B cell (primary cell): ENCODE data around the gene SLC35E1. TPM values are rescaled to one million over a fixed set of nuclear protein-coding genes. Genes with fewer than 3 reads are reported as not detected.

Experiments used
- ATAC-seq: fragments of 200-7000 bp; cut with Tn5 transposase; one replicate; pipeline ENCODE4 v1.10.0; 2021; ENCODE audit warnings: low read depth, mild to moderate bottlenecking, moderate number of reproducible peaks, moderate library complexity
- CTCF ChIA-PET: fragments of 350-600 bp; sonication (Branson Sonifier 250); formaldehyde crosslinking; loops from one replicate; lab custom pipeline; 2021; ENCODE audit warnings: antibody characterized with exemption, inconsistent platforms; lab: Charles Lee
- POLR2A ChIA-PET: fragments of 350-600 bp; sonication (Branson Sonifier 250); formaldehyde crosslinking; loops from one replicate; lab custom pipeline; 2021; ENCODE audit warnings: antibody characterized with exemption; lab: Charles Lee
- DNase-seq: peaks from one replicate; pipeline ENCODE4 v3.0.0; 2013
- H2AFZ ChIP-seq: 2 replicates; pipeline ENCODE4 v1.6.1; 2012; ENCODE audit warnings: mild to moderate bottlenecking, low read depth, low read length; ENCODE audit not compliant: insufficient read depth, poor library complexity, severe bottlenecking
- H3K27ac ChIP-seq, 2 donors: 1 replicate in 1 of 2; 2 replicates in 1 of 2; pipeline ENCODE4 v1.5.1; 2012 to 2013; ENCODE audit warnings: low read length in 2 of 2, mild to moderate bottlenecking in 2 of 2, moderate library complexity in 1 of 2
- H3K27me3 ChIP-seq, 4 experiments: fragments of 200-600 bp in 1 of 4; sonication (generic) in 1 of 4; replicated peaks in 1 of 4; 1 replicate in 2 of 4; 2 replicates in 2 of 4; pipeline versions ENCODE4 v1.6.1 to v1.7.0; 2013 to 2016; ENCODE audit warnings: low read length in 3 of 4, mild to moderate bottlenecking in 2 of 4, mixed read lengths in 1 of 4, moderate library complexity in 1 of 4; ENCODE audit not compliant: insufficient read depth in 4 of 4, control insufficient read depth in 3 of 4; ENCODE audit errors: control extremely low read depth in 1 of 4
- H3K36me3 ChIP-seq, 2 experiments: replicated peaks in 1 of 2; 1 replicate in 1 of 2; 2 replicates in 1 of 2; pipeline versions ENCODE4 v1.6.1 to v1.7.1; 2013; ENCODE audit warnings: low read length in 1 of 2; ENCODE audit not compliant: insufficient read depth in 2 of 2, control insufficient read depth in 1 of 2; ENCODE audit errors: control extremely low read depth in 1 of 2, extremely low read depth in 1 of 2
- H3K4me1 ChIP-seq, 2 donors: fragments of 200-600 bp in 1 of 2; sonication (generic) in 1 of 2; 1 replicate in 1 of 2; 2 replicates in 1 of 2; pipeline versions ENCODE4 v1.5.1 to v1.6.1; 2013 to 2017; ENCODE audit warnings: low read length in 2 of 2; ENCODE audit not compliant: control insufficient read depth in 2 of 2, insufficient read depth in 2 of 2
- H3K4me2 ChIP-seq: replicated peaks from 2 replicates; pipeline ENCODE3; 2012; ENCODE audit warnings: mild to moderate bottlenecking, low read depth, low read length; ENCODE audit not compliant: poor library complexity, severe bottlenecking
- H3K4me3 ChIP-seq, 5 experiments: fragments of 200-600 bp in 1 of 5; sonication (generic) in 1 of 5; 1 replicate in 3 of 5; 2 replicates in 2 of 5; pipeline versions ENCODE4 v1.5.1 to v1.7.0; 2011 to 2016; ENCODE audit warnings: low read length in 4 of 5, mild to moderate bottlenecking in 4 of 5, low read depth in 2 of 5, control low read depth in 1 of 5, moderate library complexity in 1 of 5; ENCODE audit not compliant: insufficient read depth in 1 of 5; ENCODE audit errors: control extremely low read depth in 1 of 5, extremely low read depth in 1 of 5
- H3K79me2 ChIP-seq: fragments of 200-600 bp; sonication (generic); one replicate; pipeline ENCODE4 v1.6.0; 2016; ENCODE audit warnings: low read length; ENCODE audit not compliant: control insufficient read depth, insufficient read depth
- H3K9ac ChIP-seq: fragments of 200-600 bp; sonication (generic); 2 replicates; pipeline ENCODE4 v1.6.1; 2017; ENCODE audit warnings: mild to moderate bottlenecking, low read length, moderate library complexity
- H3K9me3 ChIP-seq, 3 donors: one replicate each; pipeline versions ENCODE4 v1.6.1 to v1.7.1; 2013; ENCODE audit warnings: low read length in 2 of 3; ENCODE audit not compliant: control insufficient read depth in 2 of 3, insufficient read depth in 1 of 3; ENCODE audit errors: control extremely low read depth in 1 of 3
- H4K20me1 ChIP-seq: 2 replicates; pipeline ENCODE4 v1.6.0; 2012; ENCODE audit warnings: mild to moderate bottlenecking, low read length; ENCODE audit not compliant: insufficient read depth, control insufficient read depth, poor library complexity, severe bottlenecking
- H3K27ac Mint-ChIP-seq: one replicate; pipeline ENCODE4 v1.8.0; 2021; ENCODE audit warnings: mixed read lengths
- H3K27me3 Mint-ChIP-seq: one replicate; pipeline ENCODE4 v1.8.0; 2021; ENCODE audit warnings: mixed read lengths
- H3K4me1 Mint-ChIP-seq: one replicate; pipeline ENCODE4 v1.8.0; 2021; ENCODE audit warnings: mixed read lengths
- H3K4me3 Mint-ChIP-seq: one replicate; pipeline ENCODE4 v1.8.0; 2021; ENCODE audit warnings: mixed read lengths
- H3K9me3 Mint-ChIP-seq: one replicate; pipeline ENCODE4 v1.8.0; 2022; ENCODE audit warnings: mixed read lengths; ENCODE audit not compliant: insufficient read depth
- EZH2 ChIP-seq: IDR thresholded peaks from 2 replicates; pipeline ENCODE4 v1.6.1; 2012; ENCODE audit warnings: borderline replicate concordance, low read depth, mild to moderate bottlenecking, moderate library complexity, low read length; ENCODE audit not compliant: insufficient read depth, poor library complexity, severe bottlenecking
- WGBS: methylation state at CpG from one replicate; pipeline ENCODE4 v1.1.5; 2013; ENCODE audit warnings: missing lambda C conversion rate; ENCODE audit not compliant: insufficient coverage; 5-methylcytosine and 5-hydroxymethylcytosine counted together
- intact Hi-C: fragments of 100-400 bp; cut with micrococcal nuclease; formaldehyde crosslinking; loops from one replicate; pipeline ENCODE4 v1.10.0; 2022
- polyA plus RNA-seq: library from polyadenylated mRNA; depleted of rRNA; stranded (reverse); fragments of >200 nt; gene quantifications from 2 replicates; pipeline ENCODE4 v1.2.3, GENCODE V29; 2012
- total RNA-seq, 2 donors: library from RNA; stranded (reverse); fragments of 120-200 nt in 1 of 2; gene quantifications; 1 replicate in 1 of 2; 2 replicates in 1 of 2; pipeline versions ENCODE4 v1.2.3 to v1.2.4, GENCODE V29; 2013 to 2022
- TF ChIP-seq, protein P1 (sequence below): fragments of 200-600 bp; IDR thresholded peaks from one replicate; pipeline ENCODE4 v1.8.0; 2022; ENCODE audit warnings: antibody characterized with exemption, mild to moderate bottlenecking

Gene SLC35E1
- total and polyA plus RNA-seq, 2 donors (not counting 1 experiment from before 2014, with no cell fraction given): 23.4 to 46.8 TPM

DNA sequence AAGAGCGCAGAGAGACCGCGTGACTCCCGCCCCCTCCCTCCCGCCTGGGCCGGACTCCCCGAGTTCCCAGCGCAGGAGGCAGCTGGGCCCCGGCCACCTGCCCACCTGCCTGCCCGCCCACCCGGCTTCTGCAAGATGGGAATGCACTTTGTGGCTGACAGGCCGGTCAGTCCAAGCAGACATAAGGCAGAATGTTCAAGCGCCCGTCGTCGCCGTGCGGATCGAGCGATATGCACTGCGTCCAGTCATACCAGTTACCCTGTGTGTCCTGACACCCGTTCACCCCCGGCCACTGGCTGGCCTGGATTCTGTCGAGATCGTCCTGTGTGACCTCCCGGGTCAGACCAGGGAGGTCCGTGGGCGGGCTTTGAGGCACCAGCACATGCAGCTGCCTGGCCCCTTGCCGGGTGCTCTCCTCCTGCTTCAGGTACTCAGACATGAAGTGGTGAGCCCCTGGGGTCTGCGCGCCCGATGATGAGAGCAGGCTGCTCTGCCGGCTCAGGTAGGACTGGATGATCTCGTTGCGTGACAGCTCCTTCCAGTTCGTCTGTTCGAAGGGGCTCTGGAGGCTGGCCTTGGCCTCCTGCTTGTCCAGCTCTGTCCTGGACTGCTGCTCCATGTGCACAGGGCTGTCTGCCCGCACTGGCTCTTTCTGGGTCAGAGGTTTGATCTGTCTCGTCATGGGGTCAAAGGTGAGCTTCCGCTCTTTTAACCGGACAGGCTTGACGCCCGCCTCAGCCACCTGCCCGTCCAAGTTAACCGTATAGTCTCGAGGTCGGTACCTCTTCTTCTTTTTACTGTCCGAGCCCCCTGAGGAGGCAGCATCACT, 3.9 kb upstream of the SLC35E1 start:
- no peaks in the 10 kb centered on the region for H3K27me3 ChIP-seq
- H3K4me1 ChIP-seq: peaks cover 24 to 32% of the 10 kb centered on the region in 2 donors
- peaks cover 67% of the 10 kb centered on the region for H4K20me1 ChIP-seq
- POLR2A ChIA-PET: interaction anchor here (2.0 kb wide), 1 partner anchor 12 kb away, joined by 7 read pairs; no protein-coding TSS in a partner anchor
- peak overlapping the region; percentile 59 for H3K27ac Mint-ChIP-seq
- H3K4me3 ChIP-seq: no peak overlapping the region
- H3K4me2 ChIP-seq: no peak overlapping the region
- H3K27me3 Mint-ChIP-seq: no peaks in the 10 kb centered on the region
- intact Hi-C loops: no loop called here
- H3K9me3 Mint-ChIP-seq: no peaks in the 10 kb centered on the region
- peaks cover 96% of the 10 kb centered on the region for H3K79me2 ChIP-seq
- DNase-seq: peak; percentile 14
- peaks cover 60% of the 10 kb centered on the region for H3K4me1 Mint-ChIP-seq
- H2AFZ ChIP-seq: no peak overlapping the region
- no peak for ATAC-seq
- H3K27ac ChIP-seq: no peak overlapping the region
- H3K36me3 ChIP-seq: peaks cover 0 to 54% of the 10 kb centered on the region in 2 experiments
- CTCF ChIA-PET: no interaction called here
- H3K9ac ChIP-seq: no peak overlapping the region
- no peak overlapping the region for H3K4me3 Mint-ChIP-seq
- 96% methylated on average over 48 of the region's 48 CpGs for WGBS
- no peaks in the 10 kb centered on the region for H3K9me3 ChIP-seq
- no peak for TF ChIP-seq EZH2
- TF ChIP-seq, protein P1, sequence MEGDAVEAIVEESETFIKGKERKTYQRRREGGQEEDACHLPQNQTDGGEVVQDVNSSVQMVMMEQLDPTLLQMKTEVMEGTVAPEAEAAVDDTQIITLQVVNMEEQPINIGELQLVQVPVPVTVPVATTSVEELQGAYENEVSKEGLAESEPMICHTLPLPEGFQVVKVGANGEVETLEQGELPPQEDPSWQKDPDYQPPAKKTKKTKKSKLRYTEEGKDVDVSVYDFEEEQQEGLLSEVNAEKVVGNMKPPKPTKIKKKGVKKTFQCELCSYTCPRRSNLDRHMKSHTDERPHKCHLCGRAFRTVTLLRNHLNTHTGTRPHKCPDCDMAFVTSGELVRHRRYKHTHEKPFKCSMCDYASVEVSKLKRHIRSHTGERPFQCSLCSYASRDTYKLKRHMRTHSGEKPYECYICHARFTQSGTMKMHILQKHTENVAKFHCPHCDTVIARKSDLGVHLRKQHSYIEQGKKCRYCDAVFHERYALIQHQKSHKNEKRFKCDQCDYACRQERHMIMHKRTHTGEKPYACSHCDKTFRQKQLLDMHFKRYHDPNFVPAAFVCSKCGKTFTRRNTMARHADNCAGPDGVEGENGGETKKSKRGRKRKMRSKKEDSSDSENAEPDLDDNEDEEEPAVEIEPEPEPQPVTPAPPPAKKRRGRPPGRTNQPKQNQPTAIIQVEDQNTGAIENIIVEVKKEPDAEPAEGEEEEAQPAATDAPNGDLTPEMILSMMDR: no peak

DNA sequence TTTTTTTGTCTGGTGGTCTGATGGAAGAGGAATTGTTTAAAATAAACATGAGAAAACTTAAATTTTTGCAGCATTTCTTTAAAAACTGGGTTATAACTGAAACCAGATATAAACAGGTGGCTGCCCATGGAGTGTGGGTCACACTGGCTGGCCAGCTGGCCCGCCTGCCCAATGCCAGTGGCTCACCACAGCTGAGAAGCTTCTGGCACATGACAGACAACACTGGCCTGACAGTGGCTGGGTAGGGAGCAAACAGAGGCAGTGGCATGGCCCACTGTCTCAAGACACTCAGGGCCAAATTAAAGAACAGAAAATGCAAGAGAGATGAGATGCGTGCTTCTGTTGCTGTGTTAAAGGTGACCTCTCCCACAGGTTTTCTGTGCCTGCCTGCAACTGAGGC, 3.1 kb upstream of the SLC35E1 start:
- no peaks in the 10 kb centered on the region for H3K9me3 ChIP-seq
- ChIA-PET CTCF (interaction anchor here (0.6 kb wide), 1 partner anchor 142 kb away, joined by 6 read pairs; no protein-coding TSS in a partner anchor), POLR2A (interaction anchor here (4.5 kb wide), 1 partner anchor 10 kb away, joined by 73 read pairs; no protein-coding TSS in a partner anchor)
- no peak for ATAC-seq
- H3K36me3 ChIP-seq: peaks cover 0 to 58% of the 10 kb centered on the region in 2 experiments
- H3K4me3 Mint-ChIP-seq: no peak overlapping the region
- TF ChIP-seq EZH2: no peak
- TF ChIP-seq, protein P1: no peak
- H3K4me3 ChIP-seq: no peak overlapping the region
- no peak overlapping the region for H2AFZ ChIP-seq
- no peaks in the 10 kb centered on the region for H3K9me3 Mint-ChIP-seq
- no peaks in the 10 kb centered on the region for H3K27me3 ChIP-seq
- peaks cover 60% of the 10 kb centered on the region for H4K20me1 ChIP-seq
- peak overlapping the region in 1 of 2 donors; percentile 96 for H3K27ac ChIP-seq
- WGBS: 86% methylated on average over 2 of the region's 2 CpGs
- intact Hi-C loops: no loop called here
- no peaks in the 10 kb centered on the region for H3K27me3 Mint-ChIP-seq
- no peak for DNase-seq
- no peak overlapping the region for H3K9ac ChIP-seq
- no peak overlapping the region for H3K27ac Mint-ChIP-seq
- peaks cover 60% of the 10 kb centered on the region for H3K4me1 Mint-ChIP-seq
- peaks cover 27 to 39% of the 10 kb centered on the region in 2 donors for H3K4me1 ChIP-seq
- H3K79me2 ChIP-seq: peaks cover 96% of the 10 kb centered on the region
- no peak overlapping the region for H3K4me2 ChIP-seq
